Skeletal muscle satellite cell (primary cell): ENCODE data around the gene NCKIPSD.

Experiments used
- H3K27me3 ChIP-seq: 2 replicates; pipeline ENCODE4 v1.7.0; 2013; ENCODE audit warnings: low read length; ENCODE audit not compliant: control insufficient read depth, insufficient read depth
- H3K36me3 ChIP-seq: 2 replicates; pipeline ENCODE4 v1.7.0; 2013; ENCODE audit warnings: mild to moderate bottlenecking, control low read depth, low read length; ENCODE audit not compliant: insufficient read depth
- H3K4me1 ChIP-seq: 2 replicates; pipeline ENCODE4 v1.7.0; 2013; ENCODE audit warnings: low read length; ENCODE audit not compliant: control insufficient read depth, insufficient read depth
- H3K4me2 ChIP-seq: 2 replicates; pipeline ENCODE4 v1.7.0; 2013; ENCODE audit warnings: mild to moderate bottlenecking, low read length
- H3K4me3 ChIP-seq: 2 replicates; pipeline ENCODE4 v1.7.0; 2013; ENCODE audit warnings: low read length
- H3K9ac ChIP-seq: 2 replicates; pipeline ENCODE4 v1.7.0; 2013; ENCODE audit warnings: mild to moderate bottlenecking, low read depth, low read length, moderate library complexity
- H3K9me3 ChIP-seq: replicated peaks from 2 replicates; pipeline ENCODE4 v1.7.0; 2013; ENCODE audit warnings: mild to moderate bottlenecking, control low read depth, low read length

Gene NCKIPSD

GRCh38 chr3:48637305-48637704 is 48.4 kb downstream of the NCKIPSD start:
- Histone ChIP-seq H3K36me3 (peaks cover 16% of the 10 kb centered on the region), H3K9ac (no peak overlapping the region), H3K27me3 (no peaks in the 10 kb centered on the region), H3K4me2 (no peak overlapping the region), H3K9me3 (no peaks in the 10 kb centered on the region), H3K4me1 (peaks cover 25% of the 10 kb centered on the region), H3K4me3 (no peak overlapping the region)

GRCh38 chr3:48636149-48636655 is 49.5 kb downstream of the NCKIPSD start:
- Histone ChIP-seq H3K4me1 (peaks cover 25% of the 10 kb centered on the region), H3K9ac (peak overlapping the region; percentile 92), H3K4me3 (peak overlapping the region; percentile 97), H3K36me3 (peaks cover 27% of the 10 kb centered on the region), H3K9me3 (no peaks in the 10 kb centered on the region), H3K27me3 (no peaks in the 10 kb centered on the region), H3K4me2 (peak overlapping the region; percentile 91)

GRCh38 chr3:48635222-48636021 is 50.3 kb downstream of the NCKIPSD start, which contains the start of gene SLC26A6:
TSS of gene SLC26A6 (minus strand) at chr3:48635461. CDS start at chr3:48635393, 68 bp downstream.
- Histone ChIP-seq H3K27me3 (no peaks in the 10 kb centered on the region), H3K4me3 (peak within 1 kb of the TSS; percentile 97), H3K4me1 (peaks cover 25% of the 10 kb centered on the region), H3K9ac (peak within 1 kb of the TSS; percentile 92), H3K9me3 (no peaks in the 10 kb centered on the region), H3K4me2 (peak within 1 kb of the TSS; percentile 91), H3K36me3 (peaks cover 35% of the 10 kb centered on the region)

GRCh38 chr3:48634661-48635221 is 51.0 kb downstream of the NCKIPSD start:
- peak overlapping the region; percentile 92 for H3K9ac ChIP-seq
- H3K27me3 ChIP-seq, result no peaks in the 10 kb centered on the region
- peaks cover 42% of the 10 kb centered on the region for H3K36me3 ChIP-seq
- H3K4me1 ChIP-seq, result peaks cover 25% of the 10 kb centered on the region
- peak overlapping the region; percentile 91 for H3K4me2 ChIP-seq
- no peaks in the 10 kb centered on the region for H3K9me3 ChIP-seq
- peak overlapping the region; percentile 97 for H3K4me3 ChIP-seq

GRCh38 chr3:48633743-48634142 is 52.0 kb downstream of the NCKIPSD start:
- Histone ChIP-seq H3K9ac (peak overlapping the region; percentile 92), H3K4me3 (peak overlapping the region; percentile 97), H3K27me3 (no peaks in the 10 kb centered on the region), H3K9me3 (no peaks in the 10 kb centered on the region), H3K36me3 (peaks cover 52% of the 10 kb centered on the region), H3K4me1 (peaks cover 25% of the 10 kb centered on the region), H3K4me2 (peak overlapping the region; percentile 91)

DNA sequence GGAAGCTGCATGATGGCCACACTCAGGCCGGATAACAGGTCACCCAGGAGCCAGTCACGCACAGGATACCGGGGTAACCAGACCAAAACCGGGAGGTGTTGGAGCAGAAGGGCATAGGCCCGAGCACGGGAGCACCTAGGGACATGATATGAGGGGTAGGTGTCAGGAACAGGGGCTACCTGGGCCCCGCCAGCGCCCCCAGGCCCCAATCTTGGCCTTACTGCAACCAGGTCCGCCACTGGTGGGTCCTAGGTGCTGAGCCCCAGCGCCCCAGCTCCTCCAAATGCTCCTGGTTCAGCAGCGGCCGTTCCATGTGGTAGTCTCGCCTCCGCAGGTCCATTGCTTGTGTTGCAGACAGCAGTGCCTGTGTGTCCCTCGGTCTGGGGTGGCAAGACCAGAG is 52.5 kb downstream of the NCKIPSD start:
- Histone ChIP-seq H3K4me1 (peaks cover 25% of the 10 kb centered on the region), H3K9ac (no peak overlapping the region), H3K4me3 (no peak overlapping the region), H3K27me3 (no peaks in the 10 kb centered on the region), H3K36me3 (peaks cover 57% of the 10 kb centered on the region), H3K9me3 (no peaks in the 10 kb centered on the region), H3K4me2 (peak overlapping the region; percentile 91)

- Histone ChIP-seq H3K4me2 (no peak overlapping the region), H3K27me3 (no peaks in the 10 kb centered on the region), H3K9ac (no peak overlapping the region), H3K4me3 (no peak overlapping the region), H3K36me3 (peaks cover 70% of the 10 kb centered on the region), H3K9me3 (no peaks in the 10 kb centered on the region), H3K4me1 (peaks cover 25% of the 10 kb centered on the region)
Observed at GRCh38 chr3:48631516-48632448, 53.9 kb downstream of the NCKIPSD start.

DNA sequence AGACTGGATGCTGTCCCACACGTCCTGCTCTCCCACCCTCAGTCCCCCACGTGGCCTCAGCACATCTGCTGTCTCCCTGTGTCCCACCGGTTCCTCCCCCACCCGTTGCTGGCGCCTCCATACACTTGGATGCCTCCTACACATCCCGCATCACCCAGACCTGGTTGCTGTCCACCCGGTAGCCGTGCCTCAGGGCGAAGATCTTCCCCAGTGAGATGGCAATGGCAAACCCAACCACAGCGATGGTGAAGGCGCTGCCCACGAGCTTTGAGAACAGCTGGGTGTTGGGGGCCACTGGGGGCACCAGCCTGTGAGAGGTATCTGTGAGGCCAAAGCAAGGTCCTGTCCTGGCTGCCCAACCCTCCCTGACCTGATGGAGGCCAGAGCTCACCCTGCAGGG is 54.9 kb downstream of the NCKIPSD start:
- peaks cover 16% of the 10 kb centered on the region for H3K4me1 ChIP-seq
- H3K9ac ChIP-seq, result no peak overlapping the region
- H3K4me3 ChIP-seq, result no peak overlapping the region
- no peaks in the 10 kb centered on the region for H3K9me3 ChIP-seq
- H3K27me3 ChIP-seq, result no peaks in the 10 kb centered on the region
- peaks cover 79% of the 10 kb centered on the region for H3K36me3 ChIP-seq
- no peak overlapping the region for H3K4me2 ChIP-seq

DNA sequence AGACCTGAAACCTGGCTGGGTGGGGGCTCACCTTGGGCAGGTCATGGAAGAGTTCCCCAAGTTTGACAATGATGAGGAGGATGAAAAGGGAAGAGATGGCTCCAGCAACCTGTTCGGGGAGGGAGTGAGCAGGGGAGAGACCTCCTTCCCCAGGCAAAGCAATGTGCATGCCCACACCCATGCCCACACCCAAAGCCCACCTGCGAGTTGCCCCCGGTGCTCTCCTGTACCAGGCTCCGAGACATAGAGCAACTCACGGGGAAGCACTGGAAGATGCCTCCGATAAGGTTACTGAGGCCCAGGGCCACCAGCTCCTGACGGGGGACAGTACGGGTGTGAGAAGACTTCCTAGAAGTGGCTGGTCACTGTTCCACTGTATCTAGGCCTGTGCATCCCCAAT is 55.3 kb downstream of the NCKIPSD start:
- Histone ChIP-seq H3K4me2 (no peak overlapping the region), H3K4me1 (peaks cover 16% of the 10 kb centered on the region), H3K27me3 (no peaks in the 10 kb centered on the region), H3K36me3 (peaks cover 84% of the 10 kb centered on the region), H3K4me3 (no peak overlapping the region), H3K9me3 (no peaks in the 10 kb centered on the region), H3K9ac (no peak overlapping the region)

GRCh38 chr3:48629894-48630293 is 55.8 kb downstream of the NCKIPSD start:
- H3K4me2 ChIP-seq, result no peak overlapping the region
- H3K9ac ChIP-seq, result no peak overlapping the region
- H3K27me3 ChIP-seq, result no peaks in the 10 kb centered on the region
- H3K9me3 ChIP-seq, result no peaks in the 10 kb centered on the region
- peaks cover 16% of the 10 kb centered on the region for H3K4me1 ChIP-seq
- H3K36me3 ChIP-seq, result peaks cover 88% of the 10 kb centered on the region
- H3K4me3 ChIP-seq, result no peak overlapping the region
